Activated T-helper 1 cell treated with Interleukin-2 at 50 U/mL for 16 hours (primary cell): ENCODE results near the gene NME3.
"Not testable (repeated sequence)": the region's sequence is repeated elsewhere in the genome, so short reads cannot be mapped to it uniquely, and the experiment has no call there.

Experiments
- DNase-seq: peaks from one replicate; pipeline ENCODE4 v3.0.0-alpha.2; 2020; ENCODE audit warnings: low read depth

The NME3 gene

DNA sequence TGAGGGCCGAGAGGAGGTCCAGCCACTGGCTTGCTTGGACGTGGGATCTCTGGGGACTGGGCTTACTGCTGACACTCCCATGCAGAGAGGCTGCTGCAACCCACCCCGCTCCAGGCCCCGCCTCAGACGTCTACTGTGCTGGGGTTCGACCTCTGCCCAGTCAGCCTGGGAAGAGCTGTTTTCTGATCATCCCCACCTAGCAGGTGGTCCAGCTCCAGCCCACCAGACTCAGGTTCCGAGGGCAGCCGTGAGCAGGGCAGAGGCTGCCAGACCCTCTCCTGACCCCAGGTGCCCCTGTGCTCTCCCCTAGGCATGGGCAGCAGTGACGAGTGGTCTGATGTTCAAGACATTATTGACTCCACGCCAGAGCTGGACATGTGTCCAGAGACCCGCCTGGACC is 23.4 kb downstream of the NME3 start:
- DNase-seq: no peak

- no peak for DNase-seq
Observed at GRCh38 chr16:1746693-1747195, 24.6 kb downstream of the NME3 start.

GRCh38 chr16:1745900-1746692 is 25.2 kb downstream of the NME3 start:
- no peak for DNase-seq

DNA sequence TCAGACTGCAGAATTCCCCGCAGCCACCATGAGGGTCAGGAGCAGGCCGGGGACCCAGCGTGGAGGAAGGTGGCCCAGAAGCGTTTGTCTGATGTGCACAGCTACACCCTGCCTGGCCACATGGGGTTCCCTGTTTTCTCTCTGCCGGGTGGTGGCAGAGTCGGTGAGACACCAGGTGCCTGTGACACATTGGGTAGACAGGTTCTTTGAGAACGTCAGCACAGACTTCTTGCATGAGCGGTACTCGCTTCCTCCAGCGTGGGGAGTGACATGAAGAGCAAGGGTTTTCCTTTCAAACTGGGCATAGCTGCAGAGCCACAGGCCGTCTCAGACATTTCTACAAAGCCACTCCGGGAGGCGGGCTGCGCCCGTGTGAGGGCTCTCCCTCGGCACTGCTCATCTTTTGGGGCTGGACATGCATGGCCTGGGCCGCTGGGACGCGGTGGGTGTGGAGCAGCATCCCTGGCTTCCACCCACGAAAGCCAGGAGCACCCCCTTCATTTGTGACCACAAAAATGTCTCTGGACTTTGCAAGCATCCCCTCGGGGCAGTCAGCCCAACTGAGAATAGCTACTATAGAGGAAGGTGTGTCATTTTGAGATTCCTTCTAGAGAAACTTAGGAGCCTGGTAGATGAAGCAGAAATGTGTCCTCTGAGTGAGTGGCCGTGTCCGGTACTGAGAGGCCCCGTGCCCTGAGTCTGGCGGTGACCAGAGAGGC is 26.0 kb downstream of the NME3 start:
- DNase-seq: no peak

GRCh38 chr16:1744338-1744840 is 27.0 kb downstream of the NME3 start:
- no peak for DNase-seq

GRCh38 chr16:1743376-1744337 is 27.7 kb downstream of the NME3 start:
- no peak for DNase-seq

GRCh38 chr16:1741553-1742165 is 29.7 kb downstream of the NME3 start:
- DNase-seq: no peak

GRCh38 chr16:1740781-1741490 is 30.4 kb downstream of the NME3 start:
- DNase-seq: no peak

DNA sequence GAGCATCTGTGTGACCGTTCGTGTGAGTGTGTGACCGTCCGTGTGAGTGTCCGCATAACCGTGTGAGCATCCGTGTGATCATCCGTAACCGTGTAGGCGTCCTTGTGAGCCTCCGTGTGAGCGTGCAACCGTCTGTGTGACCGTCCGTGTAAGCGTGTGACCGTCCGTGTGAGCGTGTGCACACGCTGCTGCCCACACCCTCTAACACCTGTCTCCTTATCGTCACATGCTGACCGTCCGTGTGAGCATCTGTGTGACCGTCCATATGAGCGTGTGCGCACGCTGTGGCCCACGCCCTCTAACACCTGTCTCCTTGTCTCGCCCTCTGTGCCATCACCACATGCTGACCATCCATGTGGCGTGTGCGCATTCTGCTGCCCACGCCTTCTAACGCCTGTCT is 31.1 kb downstream of the NME3 start:
- no peak for DNase-seq

GRCh38 chr16:1734816-1735215 is 36.5 kb downstream of the NME3 start:
- no peak for DNase-seq

- DNase-seq: no peak
Observed at GRCh38 chr16:1734123-1734522, 37.2 kb downstream of the NME3 start.

- not testable (repeated sequence) for DNase-seq
Observed at GRCh38 chr16:1732551-1732987, 38.8 kb downstream of the NME3 start.

- no peak for DNase-seq
Observed at GRCh38 chr16:1732071-1732470, 39.3 kb downstream of the NME3 start.

GRCh38 chr16:1731603-1732002 is 39.7 kb downstream of the NME3 start:
- DNase-seq: no peak

GRCh38 chr16:1731073-1731472 is 40.3 kb downstream of the NME3 start:
- no peak for DNase-seq

DNA sequence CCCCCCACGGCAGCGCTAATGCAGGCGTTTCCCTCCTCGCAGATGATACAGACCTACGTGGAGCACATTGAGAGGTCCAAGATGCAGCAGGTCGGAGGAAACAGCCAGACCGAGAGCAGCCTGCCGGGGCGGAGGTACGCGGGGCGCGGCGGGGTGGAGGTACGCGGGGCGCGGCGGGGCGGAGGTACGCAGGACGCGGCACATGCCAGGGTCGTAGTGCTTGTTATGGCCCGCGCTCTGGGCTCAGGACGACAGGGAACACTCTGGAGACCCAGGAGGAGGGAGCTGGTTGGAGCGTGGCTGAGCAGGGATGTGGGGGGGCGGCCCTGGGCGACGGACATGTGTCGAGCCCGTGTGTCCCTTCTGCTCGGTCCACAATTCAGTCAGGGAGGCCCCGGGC is 41.9 kb downstream of the NME3 start:
- no peak for DNase-seq

GRCh38 chr16:1729026-1729425 is 42.3 kb downstream of the NME3 start:
- no peak for DNase-seq

- DNase-seq: no peak
Observed at GRCh38 chr16:1727651-1728624, 43.4 kb downstream of the NME3 start.

GRCh38 chr16:1726661-1727502 is 44.5 kb downstream of the NME3 start:
- no peak for DNase-seq
